Neural cell (in vitro differentiated cells): ENCODE measurements around the gene RBM25. TPM values are rescaled to one million over a fixed set of nuclear protein-coding genes. Genes with fewer than 3 reads are reported as not detected.

Experiments
- H2AFZ ChIP-seq: fragments of 200-600, 300-800 bp; sonication (generic), shearing (Covaris generic); 2 replicates; pipeline ENCODE4 v1.6.0; 2014; ENCODE audit warnings: low read depth, mild to moderate bottlenecking, antibody characterized with exemption, low read length, moderate library complexity
- H3F3A ChIP-seq: fragments of 200-600 bp; shearing (Covaris generic); 2 replicates; pipeline ENCODE4 v1.6.1; 2016; ENCODE audit warnings: mild to moderate bottlenecking, moderate library complexity, mixed read lengths, antibody characterized with exemption, low read length; ENCODE audit not compliant: insufficient read depth, poor library complexity, severe bottlenecking
- H3K27ac ChIP-seq: fragments of 200-600, 300-800 bp; sonication (generic), shearing (Covaris generic); 2 replicates; pipeline ENCODE4 v1.5.1; 2014; ENCODE audit warnings: mild to moderate bottlenecking, low read length, moderate library complexity
- H3K27me3 ChIP-seq: fragments of 300-800, 200-600 bp; sonication (generic), shearing (Covaris generic); 2 replicates; pipeline ENCODE4 v1.6.0; 2014; ENCODE audit warnings: mild to moderate bottlenecking, low read depth, low read length, moderate library complexity; ENCODE audit not compliant: insufficient read depth
- H3K36me3 ChIP-seq: fragments of 300-800, 200-600 bp; sonication (generic), shearing (Covaris generic); 2 replicates; pipeline ENCODE4 v1.5.1; 2014; ENCODE audit warnings: mild to moderate bottlenecking, antibody characterized with exemption, low read length, moderate library complexity; ENCODE audit not compliant: insufficient read depth
- H3K4me2 ChIP-seq: fragments of 300-800, 200-600 bp; sonication (generic), shearing (Covaris generic); 2 replicates; pipeline ENCODE4 v1.6.0; 2014; ENCODE audit warnings: mild to moderate bottlenecking, low read length
- H3K4me3 ChIP-seq: fragments of 300-800, 200-600 bp; sonication (generic), shearing (Covaris generic); 2 replicates; pipeline ENCODE4 v1.5.1; 2014; ENCODE audit warnings: mild to moderate bottlenecking, low read length, moderate library complexity
- H3K79me2 ChIP-seq: fragments of 200-600 bp; shearing (Covaris generic); replicated peaks from 2 replicates; pipeline ENCODE4 v1.6.0; 2014; ENCODE audit warnings: mild to moderate bottlenecking, low read length, moderate library complexity; ENCODE audit not compliant: insufficient read depth
- H3K9ac ChIP-seq: fragments of 300-800, 200-600 bp; sonication (generic), shearing (Covaris generic); 2 replicates; pipeline ENCODE4 v1.6.1; 2016; ENCODE audit warnings: mild to moderate bottlenecking, low read length, mixed read lengths
- H3K9me2 ChIP-seq: fragments of 200-600 bp; shearing (Covaris generic); 2 replicates; pipeline ENCODE4 v1.6.1; 2016; ENCODE audit warnings: mild to moderate bottlenecking, low read length, mixed read lengths; ENCODE audit not compliant: insufficient read depth
- H3K9me3 ChIP-seq: fragments of 200-600, 300-800 bp; sonication (generic), shearing (Covaris generic); 2 replicates; pipeline ENCODE4 v1.6.1; 2016; ENCODE audit warnings: mild to moderate bottlenecking, mixed run types, low read length, moderate library complexity, mixed read lengths
- H4K20me1 ChIP-seq: fragments of 200-600 bp; shearing (Covaris generic); 2 replicates; pipeline ENCODE4 v1.6.1; 2016; ENCODE audit warnings: mild to moderate bottlenecking, mixed run types; ENCODE audit not compliant: insufficient read depth
- EP300 ChIP-seq: fragments of 450-650 bp; conservative IDR thresholded peaks from 2 replicates; pipeline ENCODE4 v1.6.1; 2014; ENCODE audit warnings: antibody characterized with exemption, mild to moderate bottlenecking, moderate library complexity; ENCODE audit not compliant: poor library complexity, severe bottlenecking
- EZH2 ChIP-seq: fragments of 200-600, 300-800 bp; shearing (Covaris generic), sonication (generic); IDR thresholded peaks from 2 replicates; pipeline ENCODE4 v1.6.1; 2014; ENCODE audit warnings: antibody characterized with exemption, low read length, borderline replicate concordance, mild to moderate bottlenecking; ENCODE audit not compliant: insufficient read depth, poor library complexity, severe bottlenecking
- MXI1 ChIP-seq: fragments of 450-650 bp; conservative IDR thresholded peaks from 2 replicates; pipeline ENCODE4 v1.6.1; 2014; ENCODE audit warnings: antibody characterized with exemption, mild to moderate bottlenecking; ENCODE audit not compliant: poor library complexity, severe bottlenecking
- POLR2AphosphoS5 ChIP-seq: IDR thresholded peaks from 2 replicates; pipeline ENCODE4 v1.6.1; 2012
- RAD21 ChIP-seq: fragments of 450-650 bp; conservative IDR thresholded peaks from 2 replicates; pipeline ENCODE4 v1.6.1; 2014; ENCODE audit warnings: antibody characterized with exemption, mild to moderate bottlenecking, moderate library complexity
- SMC3 ChIP-seq: fragments of 450-650 bp; conservative IDR thresholded peaks from 2 replicates; pipeline ENCODE4 v1.6.1; 2014; ENCODE audit warnings: antibody characterized with exemption, mild to moderate bottlenecking, moderate library complexity; ENCODE audit not compliant: poor library complexity
- TAF1 ChIP-seq: IDR thresholded peaks from 2 replicates; pipeline ENCODE4 v1.6.1; 2012; ENCODE audit warnings: low read depth
- polyA plus RNA-seq: library from polyadenylated mRNA; depleted of rRNA; stranded (reverse); fragments of >200 nt; gene quantifications from 2 replicates; pipeline ENCODE4 v1.2.3, GENCODE V29; 2014
- TF ChIP-seq, protein P1 (sequence below): fragments of 450-650 bp; IDR thresholded peaks from 2 replicates; pipeline ENCODE4 v1.5.1; 2014; ENCODE audit warnings: antibody characterized with exemption, mild to moderate bottlenecking, moderate library complexity; ENCODE audit not compliant: poor library complexity, severe bottlenecking
- TF ChIP-seq, protein P2 (sequence below): IDR thresholded peaks from 2 replicates; pipeline ENCODE4 v1.6.1; 2012; ENCODE audit warnings: borderline replicate concordance

The RBM25 gene
- polyA plus RNA-seq, 1 donor from 2014 or later, result 206 TPM

DNA sequence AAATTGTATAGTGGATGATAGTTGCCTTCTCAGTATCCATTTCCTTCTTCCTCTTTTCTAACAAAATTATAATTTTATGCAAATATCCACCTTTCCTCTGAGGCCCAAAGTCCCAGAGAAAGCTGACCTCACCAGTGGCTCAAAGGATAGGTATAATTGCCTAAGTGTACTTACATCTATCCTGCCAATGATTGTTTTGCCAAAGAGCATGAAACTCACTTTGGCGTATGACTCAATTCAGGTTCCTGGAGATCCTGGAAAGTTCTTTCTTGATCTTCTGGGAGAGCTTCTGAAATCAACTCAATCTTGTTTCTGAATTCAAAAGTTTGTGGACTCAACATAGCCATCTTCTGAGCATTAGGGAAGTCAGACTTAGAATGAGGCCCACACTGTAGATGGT, 10.5 kb upstream of the RBM25 start:
- H3K4me3 ChIP-seq, result no peak overlapping the region
- no peaks in the 10 kb centered on the region for H3K27me3 ChIP-seq
- no peak overlapping the region for H3K4me2 ChIP-seq
- no peaks in the 10 kb centered on the region for H3F3A ChIP-seq
- no peak overlapping the region for H2AFZ ChIP-seq
- no peaks in the 10 kb centered on the region for H4K20me1 ChIP-seq
- H3K79me2 ChIP-seq, result no peaks in the 10 kb centered on the region
- TF ChIP-seq POLR2AphosphoS5, result no peak
- no peak for TF ChIP-seq EZH2
- TF ChIP-seq RAD21, result no peak
- TF ChIP-seq TAF1, result no peak
- TF ChIP-seq, protein P1, sequence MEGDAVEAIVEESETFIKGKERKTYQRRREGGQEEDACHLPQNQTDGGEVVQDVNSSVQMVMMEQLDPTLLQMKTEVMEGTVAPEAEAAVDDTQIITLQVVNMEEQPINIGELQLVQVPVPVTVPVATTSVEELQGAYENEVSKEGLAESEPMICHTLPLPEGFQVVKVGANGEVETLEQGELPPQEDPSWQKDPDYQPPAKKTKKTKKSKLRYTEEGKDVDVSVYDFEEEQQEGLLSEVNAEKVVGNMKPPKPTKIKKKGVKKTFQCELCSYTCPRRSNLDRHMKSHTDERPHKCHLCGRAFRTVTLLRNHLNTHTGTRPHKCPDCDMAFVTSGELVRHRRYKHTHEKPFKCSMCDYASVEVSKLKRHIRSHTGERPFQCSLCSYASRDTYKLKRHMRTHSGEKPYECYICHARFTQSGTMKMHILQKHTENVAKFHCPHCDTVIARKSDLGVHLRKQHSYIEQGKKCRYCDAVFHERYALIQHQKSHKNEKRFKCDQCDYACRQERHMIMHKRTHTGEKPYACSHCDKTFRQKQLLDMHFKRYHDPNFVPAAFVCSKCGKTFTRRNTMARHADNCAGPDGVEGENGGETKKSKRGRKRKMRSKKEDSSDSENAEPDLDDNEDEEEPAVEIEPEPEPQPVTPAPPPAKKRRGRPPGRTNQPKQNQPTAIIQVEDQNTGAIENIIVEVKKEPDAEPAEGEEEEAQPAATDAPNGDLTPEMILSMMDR, result no peak
- TF ChIP-seq, protein P2, sequence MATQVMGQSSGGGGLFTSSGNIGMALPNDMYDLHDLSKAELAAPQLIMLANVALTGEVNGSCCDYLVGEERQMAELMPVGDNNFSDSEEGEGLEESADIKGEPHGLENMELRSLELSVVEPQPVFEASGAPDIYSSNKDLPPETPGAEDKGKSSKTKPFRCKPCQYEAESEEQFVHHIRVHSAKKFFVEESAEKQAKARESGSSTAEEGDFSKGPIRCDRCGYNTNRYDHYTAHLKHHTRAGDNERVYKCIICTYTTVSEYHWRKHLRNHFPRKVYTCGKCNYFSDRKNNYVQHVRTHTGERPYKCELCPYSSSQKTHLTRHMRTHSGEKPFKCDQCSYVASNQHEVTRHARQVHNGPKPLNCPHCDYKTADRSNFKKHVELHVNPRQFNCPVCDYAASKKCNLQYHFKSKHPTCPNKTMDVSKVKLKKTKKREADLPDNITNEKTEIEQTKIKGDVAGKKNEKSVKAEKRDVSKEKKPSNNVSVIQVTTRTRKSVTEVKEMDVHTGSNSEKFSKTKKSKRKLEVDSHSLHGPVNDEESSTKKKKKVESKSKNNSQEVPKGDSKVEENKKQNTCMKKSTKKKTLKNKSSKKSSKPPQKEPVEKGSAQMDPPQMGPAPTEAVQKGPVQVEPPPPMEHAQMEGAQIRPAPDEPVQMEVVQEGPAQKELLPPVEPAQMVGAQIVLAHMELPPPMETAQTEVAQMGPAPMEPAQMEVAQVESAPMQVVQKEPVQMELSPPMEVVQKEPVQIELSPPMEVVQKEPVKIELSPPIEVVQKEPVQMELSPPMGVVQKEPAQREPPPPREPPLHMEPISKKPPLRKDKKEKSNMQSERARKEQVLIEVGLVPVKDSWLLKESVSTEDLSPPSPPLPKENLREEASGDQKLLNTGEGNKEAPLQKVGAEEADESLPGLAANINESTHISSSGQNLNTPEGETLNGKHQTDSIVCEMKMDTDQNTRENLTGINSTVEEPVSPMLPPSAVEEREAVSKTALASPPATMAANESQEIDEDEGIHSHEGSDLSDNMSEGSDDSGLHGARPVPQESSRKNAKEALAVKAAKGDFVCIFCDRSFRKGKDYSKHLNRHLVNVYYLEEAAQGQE, result no peak
- no peak for TF ChIP-seq MXI1
- no peak for TF ChIP-seq EP300
- TF ChIP-seq SMC3, result no peak
- no peaks in the 10 kb centered on the region for H3K36me3 ChIP-seq
- H3K27ac ChIP-seq, result no peak overlapping the region
- no peaks in the 10 kb centered on the region for H3K9me2 ChIP-seq
- H3K9me3 ChIP-seq, result no peaks in the 10 kb centered on the region
- H3K9ac ChIP-seq, result no peak overlapping the region

DNA sequence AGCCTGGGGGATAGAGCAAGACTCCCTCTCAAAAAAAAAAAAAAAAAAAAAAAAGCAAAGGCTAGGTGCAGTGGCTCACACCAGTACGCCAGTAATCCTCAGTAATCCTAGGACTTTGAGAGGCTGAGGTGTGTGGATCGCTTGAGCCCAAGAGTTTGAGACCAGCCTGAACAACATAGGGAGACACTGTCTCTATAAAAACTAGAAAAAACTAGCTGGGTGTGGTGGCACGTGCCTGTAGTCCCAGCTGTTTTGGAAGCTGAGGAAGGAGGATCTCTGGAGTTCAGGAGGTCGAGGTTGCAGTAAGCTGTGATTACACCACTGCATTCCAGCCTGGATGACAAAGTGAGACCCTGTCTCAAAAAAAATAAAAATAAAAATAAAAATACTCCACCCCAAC, 8.9 kb upstream of the RBM25 start:
- no peaks in the 10 kb centered on the region for H4K20me1 ChIP-seq
- H3K4me2 ChIP-seq, result no peak overlapping the region
- no peaks in the 10 kb centered on the region for H3K9me2 ChIP-seq
- no peaks in the 10 kb centered on the region for H3F3A ChIP-seq
- H3K4me3 ChIP-seq, result no peak overlapping the region
- no peak overlapping the region for H2AFZ ChIP-seq
- no peaks in the 10 kb centered on the region for H3K79me2 ChIP-seq
- H3K9me3 ChIP-seq, result no peaks in the 10 kb centered on the region
- H3K36me3 ChIP-seq, result no peaks in the 10 kb centered on the region
- H3K27ac ChIP-seq, result no peak overlapping the region
- H3K27me3 ChIP-seq, result no peaks in the 10 kb centered on the region
- H3K9ac ChIP-seq, result no peak overlapping the region
- no peak for TF ChIP-seq EP300
- TF ChIP-seq, protein P1, result no peak
- TF ChIP-seq MXI1, result no peak
- no peak for TF ChIP-seq SMC3
- TF ChIP-seq, protein P2, result no peak
- no peak for TF ChIP-seq TAF1
- TF ChIP-seq EZH2, result no peak
- no peak for TF ChIP-seq RAD21
- no peak for TF ChIP-seq POLR2AphosphoS5
